PFSK-1 (cell line): Measurements from ENCODE around the gene MTX2.

ENCODE experiments used
- POLR2AphosphoS5 ChIP-seq: IDR thresholded peaks from 2 replicates; pipeline ENCODE4 v1.6.1; 2012; ENCODE audit warnings: low read depth, mild to moderate bottlenecking, control low read depth, low read length, moderate library complexity
- TF ChIP-seq, protein P1 (sequence below), 2 experiments: IDR thresholded peaks; 2 replicates each; pipeline versions ENCODE4 v1.6.1 to v1.8.0; 2011 to 2012; ENCODE audit warnings: low read depth in 2 of 2, low read length in 2 of 2, control low read depth in 1 of 2, inconsistent platforms in 1 of 2, mild to moderate bottlenecking in 1 of 2, moderate library complexity in 1 of 2; ENCODE audit not compliant: insufficient read depth in 1 of 2

DNA sequence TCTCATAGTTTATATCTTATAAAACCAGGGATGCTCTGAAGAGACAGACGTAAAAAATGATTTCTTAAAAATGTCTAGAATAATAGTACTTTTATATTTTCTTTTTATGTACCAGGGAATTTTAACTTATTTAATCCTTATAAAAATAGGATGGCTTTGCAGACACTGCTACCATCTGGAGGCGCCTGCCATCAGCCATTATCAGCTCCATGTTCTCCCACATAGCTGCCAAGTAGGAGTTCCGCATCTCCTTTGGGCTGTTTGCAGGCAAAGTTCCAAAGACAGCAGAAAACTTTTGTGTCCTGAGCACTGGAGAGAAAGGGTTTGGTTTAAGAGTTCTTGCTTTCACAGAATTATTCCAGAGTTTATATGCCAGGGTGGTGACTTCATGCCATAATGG lies 69.2 kb downstream of the MTX2 start:
- no peak for TF ChIP-seq POLR2AphosphoS5
- TF ChIP-seq, protein P1, sequence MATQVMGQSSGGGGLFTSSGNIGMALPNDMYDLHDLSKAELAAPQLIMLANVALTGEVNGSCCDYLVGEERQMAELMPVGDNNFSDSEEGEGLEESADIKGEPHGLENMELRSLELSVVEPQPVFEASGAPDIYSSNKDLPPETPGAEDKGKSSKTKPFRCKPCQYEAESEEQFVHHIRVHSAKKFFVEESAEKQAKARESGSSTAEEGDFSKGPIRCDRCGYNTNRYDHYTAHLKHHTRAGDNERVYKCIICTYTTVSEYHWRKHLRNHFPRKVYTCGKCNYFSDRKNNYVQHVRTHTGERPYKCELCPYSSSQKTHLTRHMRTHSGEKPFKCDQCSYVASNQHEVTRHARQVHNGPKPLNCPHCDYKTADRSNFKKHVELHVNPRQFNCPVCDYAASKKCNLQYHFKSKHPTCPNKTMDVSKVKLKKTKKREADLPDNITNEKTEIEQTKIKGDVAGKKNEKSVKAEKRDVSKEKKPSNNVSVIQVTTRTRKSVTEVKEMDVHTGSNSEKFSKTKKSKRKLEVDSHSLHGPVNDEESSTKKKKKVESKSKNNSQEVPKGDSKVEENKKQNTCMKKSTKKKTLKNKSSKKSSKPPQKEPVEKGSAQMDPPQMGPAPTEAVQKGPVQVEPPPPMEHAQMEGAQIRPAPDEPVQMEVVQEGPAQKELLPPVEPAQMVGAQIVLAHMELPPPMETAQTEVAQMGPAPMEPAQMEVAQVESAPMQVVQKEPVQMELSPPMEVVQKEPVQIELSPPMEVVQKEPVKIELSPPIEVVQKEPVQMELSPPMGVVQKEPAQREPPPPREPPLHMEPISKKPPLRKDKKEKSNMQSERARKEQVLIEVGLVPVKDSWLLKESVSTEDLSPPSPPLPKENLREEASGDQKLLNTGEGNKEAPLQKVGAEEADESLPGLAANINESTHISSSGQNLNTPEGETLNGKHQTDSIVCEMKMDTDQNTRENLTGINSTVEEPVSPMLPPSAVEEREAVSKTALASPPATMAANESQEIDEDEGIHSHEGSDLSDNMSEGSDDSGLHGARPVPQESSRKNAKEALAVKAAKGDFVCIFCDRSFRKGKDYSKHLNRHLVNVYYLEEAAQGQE (IDR thresholded peaks at IDR 0.05; ENCODE audit: insufficient read depth in 1 of 2, low read depth in 2 of 2, low read length in 2 of 2), result no peak
